Measurements from ENCODE around the gene CD300C.

The CD300C gene

DNA sequence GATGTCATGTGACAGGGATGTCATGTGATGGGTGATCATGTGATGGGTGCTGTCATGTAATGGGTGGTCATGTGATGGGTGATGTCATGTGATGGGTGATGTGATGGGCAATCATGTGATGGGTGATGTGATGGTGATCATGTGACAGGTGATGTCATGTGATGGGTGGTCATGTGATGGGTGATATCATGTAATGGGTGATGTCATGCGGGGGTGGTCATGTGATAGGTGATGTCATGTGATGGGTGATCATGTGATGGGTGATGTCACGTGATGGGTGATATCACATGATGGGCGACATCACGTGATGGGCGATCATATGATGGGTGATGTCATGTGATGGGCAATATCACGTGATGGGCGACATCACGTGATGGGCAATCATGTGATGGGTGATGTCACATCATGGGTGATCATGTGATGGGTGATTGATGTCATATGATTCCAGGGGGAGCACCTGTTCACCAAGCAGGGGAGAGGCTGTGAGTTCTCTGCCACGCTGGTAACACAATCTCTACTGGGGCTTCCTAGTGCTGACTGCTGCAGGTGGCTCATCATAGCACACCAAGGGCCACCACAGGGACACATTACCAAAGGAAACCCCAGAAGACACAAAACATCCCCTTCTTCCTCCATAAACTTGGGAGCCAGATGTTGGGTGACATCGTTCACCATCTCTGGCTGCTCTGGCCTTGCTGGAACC lies 31.1 kb downstream of the CD300C start (continued):
- TF ChIP-seq, protein P1, sequence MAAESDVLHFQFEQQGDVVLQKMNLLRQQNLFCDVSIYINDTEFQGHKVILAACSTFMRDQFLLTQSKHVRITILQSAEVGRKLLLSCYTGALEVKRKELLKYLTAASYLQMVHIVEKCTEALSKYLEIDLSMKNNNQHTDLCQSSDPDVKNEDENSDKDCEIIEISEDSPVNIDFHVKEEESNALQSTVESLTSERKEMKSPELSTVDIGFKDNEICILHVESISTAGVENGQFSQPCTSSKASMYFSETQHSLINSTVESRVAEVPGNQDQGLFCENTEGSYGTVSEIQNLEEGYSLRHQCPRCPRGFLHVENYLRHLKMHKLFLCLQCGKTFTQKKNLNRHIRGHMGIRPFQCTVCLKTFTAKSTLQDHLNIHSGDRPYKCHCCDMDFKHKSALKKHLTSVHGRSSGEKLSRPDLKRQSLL (tag by site-specific recombination; IDR thresholded peaks at IDR 0.05): 0 out of 2 replicates have a peak, but pooled peaks have one; percentile 8
- no peak for TF ChIP-seq ZNF341 (tag by site-specific recombination; IDR thresholded peaks at IDR 0.05; ENCODE audit: low read depth)
- peak; percentile 44 for TF ChIP-seq ZNF24 (tag by site-specific recombination; IDR thresholded peaks at IDR 0.05)
- TF ChIP-seq BCL11B (tag by site-specific recombination; IDR thresholded peaks at IDR 0.05; ENCODE audit: low read depth): 0 out of 2 replicates have a peak, but pooled peaks have one; percentile 34
- TF ChIP-seq, protein P2, sequence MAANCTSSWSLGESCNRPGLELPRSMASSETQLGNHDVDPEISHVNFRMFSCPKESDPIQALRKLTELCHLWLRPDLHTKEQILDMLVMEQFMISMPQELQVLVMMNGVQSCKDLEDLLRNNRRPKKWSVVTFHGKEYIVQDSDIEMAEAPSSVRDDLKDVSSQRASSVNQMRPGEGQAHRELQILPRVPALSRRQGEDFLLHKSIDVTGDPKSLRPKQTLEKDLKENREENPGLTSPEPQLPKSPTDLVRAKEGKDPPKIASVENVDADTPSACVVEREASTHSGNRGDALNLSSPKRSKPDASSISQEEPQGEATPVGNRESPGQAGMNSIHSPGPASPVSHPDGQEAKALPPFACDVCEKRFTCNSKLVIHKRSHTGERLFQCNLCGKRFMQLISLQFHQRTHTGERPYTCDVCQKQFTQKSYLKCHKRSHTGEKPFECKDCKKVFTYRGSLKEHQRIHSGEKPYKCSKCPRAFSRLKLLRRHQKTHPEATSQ (tag by site-specific recombination; IDR thresholded peaks at IDR 0.05): no peak
- no peak for TF ChIP-seq ZNF529 (tag by site-specific recombination; IDR thresholded peaks at IDR 0.05; ENCODE audit: insufficient replicate concordance)
- TF ChIP-seq, protein P3, sequence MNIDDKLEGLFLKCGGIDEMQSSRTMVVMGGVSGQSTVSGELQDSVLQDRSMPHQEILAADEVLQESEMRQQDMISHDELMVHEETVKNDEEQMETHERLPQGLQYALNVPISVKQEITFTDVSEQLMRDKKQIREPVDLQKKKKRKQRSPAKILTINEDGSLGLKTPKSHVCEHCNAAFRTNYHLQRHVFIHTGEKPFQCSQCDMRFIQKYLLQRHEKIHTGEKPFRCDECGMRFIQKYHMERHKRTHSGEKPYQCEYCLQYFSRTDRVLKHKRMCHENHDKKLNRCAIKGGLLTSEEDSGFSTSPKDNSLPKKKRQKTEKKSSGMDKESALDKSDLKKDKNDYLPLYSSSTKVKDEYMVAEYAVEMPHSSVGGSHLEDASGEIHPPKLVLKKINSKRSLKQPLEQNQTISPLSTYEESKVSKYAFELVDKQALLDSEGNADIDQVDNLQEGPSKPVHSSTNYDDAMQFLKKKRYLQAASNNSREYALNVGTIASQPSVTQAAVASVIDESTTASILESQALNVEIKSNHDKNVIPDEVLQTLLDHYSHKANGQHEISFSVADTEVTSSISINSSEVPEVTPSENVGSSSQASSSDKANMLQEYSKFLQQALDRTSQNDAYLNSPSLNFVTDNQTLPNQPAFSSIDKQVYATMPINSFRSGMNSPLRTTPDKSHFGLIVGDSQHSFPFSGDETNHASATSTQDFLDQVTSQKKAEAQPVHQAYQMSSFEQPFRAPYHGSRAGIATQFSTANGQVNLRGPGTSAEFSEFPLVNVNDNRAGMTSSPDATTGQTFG (tag by site-specific recombination; IDR thresholded peaks at IDR 0.05; ENCODE audit: borderline replicate concordance): peak; percentile 99
- no peak for TF ChIP-seq ZNF157 (tag by site-specific recombination; IDR thresholded peaks at IDR 0.05)
- TF ChIP-seq, protein P4, sequence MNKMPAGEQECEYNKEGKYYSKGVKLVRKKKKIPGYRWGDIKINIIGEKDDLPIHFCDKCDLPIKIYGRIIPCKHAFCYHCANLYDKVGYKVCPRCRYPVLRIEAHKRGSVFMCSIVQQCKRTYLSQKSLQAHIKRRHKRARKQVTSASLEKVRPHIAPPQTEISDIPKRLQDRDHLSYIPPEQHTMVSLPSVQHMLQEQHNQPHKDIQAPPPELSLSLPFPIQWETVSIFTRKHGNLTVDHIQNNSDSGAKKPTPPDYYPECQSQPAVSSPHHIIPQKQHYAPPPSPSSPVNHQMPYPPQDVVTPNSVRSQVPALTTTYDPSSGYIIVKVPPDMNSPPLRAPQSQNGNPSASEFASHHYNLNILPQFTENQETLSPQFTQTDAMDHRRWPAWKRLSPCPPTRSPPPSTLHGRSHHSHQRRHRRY (tag by site-specific recombination; IDR thresholded peaks at IDR 0.05): no peak
- no peak for TF ChIP-seq IKZF3 (tag by site-specific recombination; IDR thresholded peaks at IDR 0.05)
- TF ChIP-seq MYNN (tag by site-specific recombination; IDR thresholded peaks at IDR 0.05; ENCODE audit: borderline replicate concordance): no peak
- TF ChIP-seq, protein P5, sequence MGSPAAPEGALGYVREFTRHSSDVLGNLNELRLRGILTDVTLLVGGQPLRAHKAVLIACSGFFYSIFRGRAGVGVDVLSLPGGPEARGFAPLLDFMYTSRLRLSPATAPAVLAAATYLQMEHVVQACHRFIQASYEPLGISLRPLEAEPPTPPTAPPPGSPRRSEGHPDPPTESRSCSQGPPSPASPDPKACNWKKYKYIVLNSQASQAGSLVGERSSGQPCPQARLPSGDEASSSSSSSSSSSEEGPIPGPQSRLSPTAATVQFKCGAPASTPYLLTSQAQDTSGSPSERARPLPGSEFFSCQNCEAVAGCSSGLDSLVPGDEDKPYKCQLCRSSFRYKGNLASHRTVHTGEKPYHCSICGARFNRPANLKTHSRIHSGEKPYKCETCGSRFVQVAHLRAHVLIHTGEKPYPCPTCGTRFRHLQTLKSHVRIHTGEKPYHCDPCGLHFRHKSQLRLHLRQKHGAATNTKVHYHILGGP (tag by site-specific recombination; IDR thresholded peaks at IDR 0.05): peak; percentile 45; the same call in 1 of the 2 replicates
- TF ChIP-seq, protein P6, sequence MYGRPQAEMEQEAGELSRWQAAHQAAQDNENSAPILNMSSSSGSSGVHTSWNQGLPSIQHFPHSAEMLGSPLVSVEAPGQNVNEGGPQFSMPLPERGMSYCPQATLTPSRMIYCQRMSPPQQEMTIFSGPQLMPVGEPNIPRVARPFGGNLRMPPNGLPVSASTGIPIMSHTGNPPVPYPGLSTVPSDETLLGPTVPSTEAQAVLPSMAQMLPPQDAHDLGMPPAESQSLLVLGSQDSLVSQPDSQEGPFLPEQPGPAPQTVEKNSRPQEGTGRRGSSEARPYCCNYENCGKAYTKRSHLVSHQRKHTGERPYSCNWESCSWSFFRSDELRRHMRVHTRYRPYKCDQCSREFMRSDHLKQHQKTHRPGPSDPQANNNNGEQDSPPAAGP (tag by site-specific recombination; IDR thresholded peaks at IDR 0.05): peak; percentile 14

DNA sequence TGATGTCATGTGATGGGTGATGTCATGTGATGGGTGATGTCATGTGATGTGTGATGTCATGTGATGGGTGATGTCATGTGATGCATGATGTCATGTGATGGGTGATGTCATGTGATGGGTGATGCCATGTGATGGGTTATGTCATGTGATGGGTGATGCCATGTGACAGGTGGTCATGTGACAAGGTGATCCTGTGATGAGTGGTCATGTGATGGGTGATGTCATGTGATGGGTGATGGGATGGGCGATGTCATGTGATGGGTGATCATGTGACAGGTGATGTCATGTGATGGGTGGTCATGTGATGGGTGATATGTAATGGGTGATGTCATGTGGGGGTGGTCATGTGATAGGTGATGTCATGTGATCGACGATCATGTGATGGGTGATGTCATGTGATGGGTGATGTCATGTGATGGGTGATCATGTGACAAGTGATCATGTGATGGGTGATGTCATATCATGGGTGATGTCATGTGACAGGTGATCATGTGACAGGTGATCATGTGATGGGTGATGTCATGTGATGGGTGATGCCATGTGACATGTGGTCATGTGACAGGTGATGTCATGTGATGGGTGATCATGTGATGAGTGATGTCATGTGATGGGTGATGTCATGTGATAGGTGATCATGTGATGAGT lies 31.8 kb downstream of the CD300C start:
- no peaks in the 10 kb centered on the region for H3K36me3 ChIP-seq (ENCODE audit: control insufficient read depth in 2 of 2, insufficient read depth in 1 of 2, low read length in 2 of 2)
- no peaks in the 10 kb centered on the region for H3K4me1 ChIP-seq (ENCODE audit: control insufficient read depth, insufficient read depth, low read length)
- H3K9me3 ChIP-seq (ENCODE audit: control insufficient read depth, insufficient read depth, low read depth, low read length): no peaks in the 10 kb centered on the region
- H3K27ac ChIP-seq (ENCODE audit: extremely low read depth, low read depth, low read length): no peak overlapping the region
- H3K4me3 ChIP-seq (ENCODE audit: low read depth, low read length): no peak overlapping the region
- POLR2A ChIA-PET: no interaction called here
- CTCF ChIA-PET: no interaction called here
- 0 out of 2 replicates have a peak, but pooled peaks have one; percentile 9 for TF ChIP-seq ZNF792 (tag by site-specific recombination; IDR thresholded peaks at IDR 0.05)
- TF ChIP-seq, protein P7, sequence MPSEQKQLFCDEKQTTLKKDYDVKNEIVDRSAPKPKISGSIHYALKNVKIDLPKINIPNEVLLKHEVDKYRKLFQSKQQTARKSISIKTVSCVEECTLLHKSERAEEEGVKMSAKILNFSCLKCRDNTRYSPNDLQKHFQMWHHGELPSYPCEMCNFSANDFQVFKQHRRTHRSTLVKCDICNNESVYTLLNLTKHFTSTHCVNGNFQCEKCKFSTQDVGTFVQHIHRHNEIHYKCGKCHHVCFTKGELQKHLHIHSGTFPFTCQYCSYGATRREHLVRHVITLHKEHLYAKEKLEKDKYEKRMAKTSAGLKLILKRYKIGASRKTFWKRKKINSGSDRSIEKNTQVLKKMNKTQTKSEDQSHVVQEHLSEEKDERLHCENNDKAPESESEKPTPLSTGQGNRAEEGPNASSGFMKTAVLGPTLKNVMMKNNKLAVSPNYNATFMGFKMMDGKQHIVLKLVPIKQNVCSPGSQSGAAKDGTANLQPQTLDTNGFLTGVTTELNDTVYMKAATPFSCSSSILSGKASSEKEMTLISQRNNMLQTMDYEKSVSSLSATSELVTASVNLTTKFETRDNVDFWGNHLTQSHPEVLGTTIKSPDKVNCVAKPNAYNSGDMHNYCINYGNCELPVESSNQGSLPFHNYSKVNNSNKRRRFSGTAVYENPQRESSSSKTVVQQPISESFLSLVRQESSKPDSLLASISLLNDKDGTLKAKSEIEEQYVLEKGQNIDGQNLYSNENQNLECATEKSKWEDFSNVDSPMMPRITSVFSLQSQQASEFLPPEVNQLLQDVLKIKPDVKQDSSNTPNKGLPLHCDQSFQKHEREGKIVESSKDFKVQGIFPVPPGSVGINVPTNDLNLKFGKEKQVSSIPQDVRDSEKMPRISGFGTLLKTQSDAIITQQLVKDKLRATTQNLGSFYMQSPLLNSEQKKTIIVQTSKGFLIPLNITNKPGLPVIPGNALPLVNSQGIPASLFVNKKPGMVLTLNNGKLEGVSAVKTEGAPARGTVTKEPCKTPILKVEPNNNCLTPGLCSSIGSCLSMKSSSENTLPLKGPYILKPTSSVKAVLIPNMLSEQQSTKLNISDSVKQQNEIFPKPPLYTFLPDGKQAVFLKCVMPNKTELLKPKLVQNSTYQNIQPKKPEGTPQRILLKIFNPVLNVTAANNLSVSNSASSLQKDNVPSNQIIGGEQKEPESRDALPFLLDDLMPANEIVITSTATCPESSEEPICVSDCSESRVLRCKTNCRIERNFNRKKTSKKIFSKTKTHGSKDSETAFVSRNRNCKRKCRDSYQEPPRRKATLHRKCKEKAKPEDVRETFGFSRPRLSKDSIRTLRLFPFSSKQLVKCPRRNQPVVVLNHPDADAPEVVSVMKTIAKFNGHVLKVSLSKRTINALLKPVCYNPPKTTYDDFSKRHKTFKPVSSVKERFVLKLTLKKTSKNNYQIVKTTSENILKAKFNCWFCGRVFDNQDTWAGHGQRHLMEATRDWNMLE (tag by site-specific recombination; conservative IDR thresholded peaks at IDR 0.05; ENCODE audit: low read depth): peak; percentile 38; the same call in 1 of the 2 replicates
- TF ChIP-seq ZBTB20 (tag by site-specific recombination; IDR thresholded peaks at IDR 0.05): peak; percentile 49; the same call in 1 of the 2 replicates
- TF ChIP-seq RBAK (tag by site-specific recombination; IDR thresholded peaks at IDR 0.05): peak; percentile 84; the same call in 1 of the 2 replicates
- TF ChIP-seq, protein P8, sequence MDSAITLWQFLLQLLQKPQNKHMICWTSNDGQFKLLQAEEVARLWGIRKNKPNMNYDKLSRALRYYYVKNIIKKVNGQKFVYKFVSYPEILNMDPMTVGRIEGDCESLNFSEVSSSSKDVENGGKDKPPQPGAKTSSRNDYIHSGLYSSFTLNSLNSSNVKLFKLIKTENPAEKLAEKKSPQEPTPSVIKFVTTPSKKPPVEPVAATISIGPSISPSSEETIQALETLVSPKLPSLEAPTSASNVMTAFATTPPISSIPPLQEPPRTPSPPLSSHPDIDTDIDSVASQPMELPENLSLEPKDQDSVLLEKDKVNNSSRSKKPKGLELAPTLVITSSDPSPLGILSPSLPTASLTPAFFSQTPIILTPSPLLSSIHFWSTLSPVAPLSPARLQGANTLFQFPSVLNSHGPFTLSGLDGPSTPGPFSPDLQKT (IDR thresholded peaks at IDR 0.05; ENCODE audit: borderline replicate concordance, low read depth, low read length): no peak
